H9 (cell line): ENCODE data around the gene THBS2. TPM values are rescaled to one million over a fixed set of nuclear protein-coding genes. Genes with fewer than 3 reads are reported as not detected.

Experiments used
- DNase-seq: peaks from one replicate; pipeline ENCODE4 v3.0.0-alpha.2; 2017
- H2AFZ ChIP-seq: one replicate; pipeline ENCODE4 v1.6.1; 2013; ENCODE audit warnings: mild to moderate bottlenecking, low read length, control low read depth, moderate library complexity
- H2AK5ac ChIP-seq: 2 replicates; pipeline ENCODE4 v1.6.1; 2013; ENCODE audit warnings: low read length, control low read depth, mixed read lengths; ENCODE audit not compliant: insufficient read length
- H2BK120ac ChIP-seq: one replicate; pipeline ENCODE4 v1.6.1; 2013; ENCODE audit warnings: low read depth, mild to moderate bottlenecking, low read length, control low read depth, inconsistent platforms; ENCODE audit not compliant: poor library complexity, severe bottlenecking
- H2BK12ac ChIP-seq: 2 replicates; pipeline ENCODE4 v1.6.1; 2013; ENCODE audit warnings: low read length, control low read depth, mixed read lengths, low read depth; ENCODE audit not compliant: insufficient read length
- H2BK15ac ChIP-seq: 2 replicates; pipeline ENCODE4 v1.6.1; 2013; ENCODE audit warnings: low read depth, low read length, control low read depth
- H2BK20ac ChIP-seq: one replicate; pipeline ENCODE4 v1.6.1; 2013; ENCODE audit warnings: low read depth, mild to moderate bottlenecking, low read length, control low read depth, inconsistent platforms; ENCODE audit not compliant: poor library complexity, severe bottlenecking
- H2BK5ac ChIP-seq: 2 replicates; pipeline ENCODE4 v1.6.1; 2013; ENCODE audit warnings: low read length, control low read depth, mixed read lengths; ENCODE audit not compliant: insufficient read length
- H3K14ac ChIP-seq: 2 replicates; pipeline ENCODE4 v1.6.1; 2013; ENCODE audit warnings: low read length, control low read depth; ENCODE audit not compliant: insufficient read depth
- H3K18ac ChIP-seq: 2 replicates; pipeline ENCODE4 v1.6.1; 2013; ENCODE audit warnings: low read depth, mild to moderate bottlenecking, mixed read lengths, low read length, control low read depth; ENCODE audit not compliant: insufficient read length
- H3K23ac ChIP-seq: 2 replicates; pipeline ENCODE4 v1.6.1; 2013; ENCODE audit warnings: low read length, control low read depth, mixed read lengths, low read depth; ENCODE audit not compliant: insufficient read length
- H3K23me2 ChIP-seq: 2 replicates; pipeline ENCODE4 v1.6.1; 2013; ENCODE audit warnings: low read depth, mild to moderate bottlenecking, mixed read lengths, low read length, control low read depth; ENCODE audit not compliant: insufficient read length, poor library complexity, severe bottlenecking
- H3K27ac ChIP-seq: 2 replicates; pipeline ENCODE4 v1.5.1; 2013; ENCODE audit warnings: low read length, control low read depth, mixed read lengths, low read depth; ENCODE audit not compliant: insufficient read length
- H3K27me3 ChIP-seq: 2 replicates; pipeline ENCODE4 v1.6.1; 2013; ENCODE audit warnings: low read length, control low read depth, inconsistent platforms; ENCODE audit not compliant: insufficient read depth
- H3K4ac ChIP-seq: 2 replicates; pipeline ENCODE4 v1.6.1; 2013; ENCODE audit warnings: low read depth, mild to moderate bottlenecking, control low read depth, inconsistent platforms, low read length, moderate library complexity
- H3K4me1 ChIP-seq: 2 replicates; pipeline ENCODE4 v1.6.1; 2013; ENCODE audit warnings: low read length, control low read depth, inconsistent platforms; ENCODE audit not compliant: insufficient read depth
- H3K4me2 ChIP-seq: 2 replicates; pipeline ENCODE4 v1.6.1; 2013; ENCODE audit warnings: low read length, control low read depth, mixed read lengths; ENCODE audit not compliant: insufficient read length, insufficient read depth
- H3K56ac ChIP-seq: 2 replicates; pipeline ENCODE4 v1.6.1; 2013; ENCODE audit warnings: low read depth, mild to moderate bottlenecking, mixed read lengths, low read length, control low read depth; ENCODE audit not compliant: insufficient read length
- H3K79me1 ChIP-seq: 2 replicates; pipeline ENCODE4 v1.6.1; 2013; ENCODE audit warnings: low read depth, mild to moderate bottlenecking, moderate library complexity, low read length, control low read depth, inconsistent platforms; ENCODE audit not compliant: insufficient read depth, poor library complexity, severe bottlenecking
- H3K79me2 ChIP-seq: 2 replicates; pipeline ENCODE4 v1.6.1; 2013; ENCODE audit warnings: low read length, control low read depth, inconsistent platforms; ENCODE audit not compliant: insufficient read depth
- H3K9ac ChIP-seq: 2 replicates; pipeline ENCODE4 v1.6.1; 2013; ENCODE audit warnings: low read length, control low read depth, mixed read lengths; ENCODE audit not compliant: insufficient read length; ENCODE audit errors: extremely low read depth
- H3K9me3 ChIP-seq: one replicate; pipeline ENCODE4 v1.6.1; 2013; ENCODE audit warnings: low read depth, low read length, inconsistent platforms; ENCODE audit not compliant: control insufficient read depth
- H3T11ph ChIP-seq: one replicate; pipeline ENCODE4 v1.6.1; 2013; ENCODE audit warnings: mild to moderate bottlenecking, low read length, control low read depth, inconsistent platforms
- H4K20me1 ChIP-seq: one replicate; pipeline ENCODE4 v1.6.1; 2013; ENCODE audit not compliant: control insufficient read depth, insufficient read length, insufficient read depth
- H4K5ac ChIP-seq: 2 replicates; pipeline ENCODE4 v1.6.1; 2013; ENCODE audit warnings: low read depth, mild to moderate bottlenecking, mixed read lengths, low read length, control low read depth; ENCODE audit not compliant: insufficient read length
- H4K8ac ChIP-seq: replicated peaks from 2 replicates; pipeline ENCODE4 v1.6.1; 2013; ENCODE audit warnings: low read length, control low read depth, mixed read lengths, low read depth; ENCODE audit not compliant: insufficient read length
- H4K91ac ChIP-seq: 2 replicates; pipeline ENCODE4 v1.6.1; 2013; ENCODE audit warnings: low read depth, mild to moderate bottlenecking, moderate library complexity, mixed read lengths, low read length, control low read depth; ENCODE audit not compliant: insufficient read length
- H3K27ac Mint-ChIP-seq, 3 experiments: 2 replicates in 2 of 3; 3 replicates in 1 of 3; pipeline ENCODE4 v1.8.0; 2020 to 2021; ENCODE audit warnings: mixed read lengths in 3 of 3, mild to moderate bottlenecking in 1 of 3, moderate library complexity in 1 of 3
- H3K27me3 Mint-ChIP-seq: 2 replicates; pipeline ENCODE4 v1.8.0; 2021; ENCODE audit warnings: low read depth, mild to moderate bottlenecking, moderate library complexity, mixed read lengths
- H3K36me3 Mint-ChIP-seq, 3 experiments: 2 replicates in 2 of 3; 3 replicates in 1 of 3; pipeline ENCODE4 v1.8.0; 2020 to 2021; ENCODE audit warnings: low read depth in 3 of 3, mixed read lengths in 3 of 3; ENCODE audit not compliant: insufficient read depth in 1 of 3
- H3K4me1 Mint-ChIP-seq, 2 experiments: 2 replicates each; pipeline ENCODE4 v1.8.0; 2020; ENCODE audit warnings: mixed read lengths in 2 of 2
- H3K4me3 Mint-ChIP-seq, 2 experiments: 2 replicates in 1 of 2; 3 replicates in 1 of 2; pipeline ENCODE4 v1.8.0; 2020 to 2021; ENCODE audit warnings: mild to moderate bottlenecking in 2 of 2, mixed read lengths in 2 of 2, moderate library complexity in 1 of 2
- H3K9me3 Mint-ChIP-seq, 2 experiments: 2 replicates in 1 of 2; 3 replicates in 1 of 2; pipeline ENCODE4 v1.8.0; 2020; ENCODE audit warnings: mild to moderate bottlenecking in 2 of 2, mixed read lengths in 2 of 2, moderate library complexity in 1 of 2
- CTCF ChIP-seq: fragments of 200-600 bp; sonication (generic); conservative IDR thresholded peaks from 3 replicates; pipeline ENCODE4 v1.8.0; 2021; ENCODE audit warnings: antibody characterized with exemption, mild to moderate bottlenecking
- WGBS: extraction: QIAGEN DNeasy Blood & Tissue Kit; methylation state at CpG from one replicate; pipeline ENCODE4 v1.1.7; 2013; ENCODE audit warnings: missing lambda C conversion rate, low lambda C conversion rate, mixed read lengths; ENCODE audit not compliant: insufficient read length; ENCODE audit errors: extremely low coverage; 5-methylcytosine and 5-hydroxymethylcytosine counted together
- total RNA-seq: library from RNA; stranded (reverse); gene quantifications from 2 replicates; pipeline ENCODE4 v1.2.1, GENCODE V29; 2021

THBS2 gene
- total RNA-seq, 1 experiment from 2014 or later = 14.7 TPM

GRCh38 chr6:169243186-169243585 lies 10.5 kb downstream of the THBS2 start:
- Histone ChIP-seq H3K27me3 (no peaks in the 10 kb centered on the region), H3K79me2 (no peaks in the 10 kb centered on the region; the same call in 1 of the 2 replicates), H4K20me1 (no peaks in the 10 kb centered on the region), H2BK12ac (no peak overlapping the region), H3K4me2 (no peak overlapping the region), H3K4me1 (no peaks in the 10 kb centered on the region), H3K23me2 (no peaks in the 10 kb centered on the region), H4K5ac (no peak overlapping the region), H3K4ac (no peak overlapping the region), H3K14ac (no peak overlapping the region), H3K23ac (no peak overlapping the region), H3K79me1 (no peaks in the 10 kb centered on the region), H2BK120ac (no peak overlapping the region), H2BK5ac (no peak overlapping the region), H3K18ac (no peak overlapping the region), H2AK5ac (no peak overlapping the region), H3K27ac (no peak overlapping the region), H3K56ac (no peak overlapping the region), H3T11ph (no peak overlapping the region), H2BK15ac (no peak overlapping the region), H2AFZ (no peak overlapping the region), H4K8ac (no peak overlapping the region), H2BK20ac (no peak overlapping the region), H3K9ac (no peak overlapping the region), H3K9me3 (no peaks in the 10 kb centered on the region), H4K91ac (no peak overlapping the region)
- TF ChIP-seq CTCF = no peak
- Mint-ChIP-seq H3K4me1 (0 out of 4 replicates have a peak, but pooled peaks cover 0 to 4% of the 10 kb centered on the region in 2 experiments), H3K27ac (0 out of 7 replicates have a peak overlapping the region, but pooled peaks of 1 of the 3 experiments have one; percentile 55), H3K27me3 (no peaks in the 10 kb centered on the region; the same call in 1 of the 2 replicates), H3K9me3 (peaks cover 0 to 9% of the 10 kb centered on the region in 2 experiments; a peak in 2 of 5 replicates), H3K36me3 (peaks cover 11 to 43% (median 28%) of the 10 kb centered on the region in 3 experiments), H3K4me3 (no peak overlapping the region)
- no peak for DNase-seq
- WGBS = no CpG with 5 or more reads among the region's 11 CpGs
